Chondrocyte (in vitro differentiated cells): ENCODE results near the gene PBRM1. TPM values are rescaled to one million over a fixed set of nuclear protein-coding genes. Genes with fewer than 3 reads are reported as not detected.

Source experiments
- DNase-seq: peaks from one replicate; pipeline ENCODE4 v3.0.0; 2021; ENCODE audit warnings: mixed read lengths, low spot score
- H3K27ac Mint-ChIP-seq: one replicate; pipeline ENCODE4 v1.8.0; 2021; ENCODE audit warnings: mild to moderate bottlenecking, moderate library complexity, mixed read lengths; ENCODE audit not compliant: unreplicated experiment
- H3K27me3 Mint-ChIP-seq: 2 replicates; pipeline ENCODE4 v1.8.0; 2021; ENCODE audit warnings: low read depth, mixed read lengths
- H3K36me3 Mint-ChIP-seq: 2 replicates; pipeline ENCODE4 v1.8.0; 2021; ENCODE audit warnings: low read depth, mixed read lengths
- H3K4me1 Mint-ChIP-seq: 2 replicates; pipeline ENCODE4 v1.8.0; 2021; ENCODE audit warnings: low read depth, mild to moderate bottlenecking, mixed read lengths
- H3K4me3 Mint-ChIP-seq: one replicate; pipeline ENCODE4 v1.8.0; 2021; ENCODE audit warnings: mild to moderate bottlenecking, moderate library complexity, mixed read lengths; ENCODE audit not compliant: unreplicated experiment
- H3K9me3 Mint-ChIP-seq: 2 replicates; pipeline ENCODE4 v1.8.0; 2021; ENCODE audit warnings: low read depth, mixed read lengths
- total RNA-seq: library from RNA; stranded (reverse); gene quantifications from 3 replicates; pipeline ENCODE4 v1.2.1, GENCODE V29; 2021
- TF ChIP-seq, protein P1 (sequence below): fragments of 200-600 bp; sonication (generic); IDR thresholded peaks from 2 replicates; pipeline ENCODE4 v1.5.0; 2021; ENCODE audit warnings: antibody characterized with exemption, mild to moderate bottlenecking, moderate library complexity

The PBRM1 gene
- total RNA-seq, 1 donor from 2014 or later = 69.0 TPM

DNA sequence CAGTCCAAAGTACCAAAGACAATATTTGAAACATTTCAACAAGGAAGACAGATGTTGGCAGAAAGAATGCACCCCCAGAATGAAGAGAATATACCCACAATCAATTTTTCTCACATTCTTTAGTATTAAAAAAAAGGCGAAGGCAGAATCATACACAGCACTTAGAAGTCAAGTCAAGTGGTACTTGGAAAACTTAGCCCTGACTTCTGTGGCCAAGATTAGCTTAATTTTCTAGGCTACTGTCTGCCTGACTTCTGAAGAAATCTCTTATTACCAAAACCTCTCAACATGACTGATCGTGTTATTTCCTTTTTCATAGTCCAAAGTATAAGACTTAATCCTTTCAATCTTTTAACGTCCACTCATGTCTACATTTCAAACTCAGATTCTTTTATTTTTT is 60.7 kb downstream of the PBRM1 start:
- peaks cover 32% of the 10 kb centered on the region for H3K36me3 Mint-ChIP-seq

DNA sequence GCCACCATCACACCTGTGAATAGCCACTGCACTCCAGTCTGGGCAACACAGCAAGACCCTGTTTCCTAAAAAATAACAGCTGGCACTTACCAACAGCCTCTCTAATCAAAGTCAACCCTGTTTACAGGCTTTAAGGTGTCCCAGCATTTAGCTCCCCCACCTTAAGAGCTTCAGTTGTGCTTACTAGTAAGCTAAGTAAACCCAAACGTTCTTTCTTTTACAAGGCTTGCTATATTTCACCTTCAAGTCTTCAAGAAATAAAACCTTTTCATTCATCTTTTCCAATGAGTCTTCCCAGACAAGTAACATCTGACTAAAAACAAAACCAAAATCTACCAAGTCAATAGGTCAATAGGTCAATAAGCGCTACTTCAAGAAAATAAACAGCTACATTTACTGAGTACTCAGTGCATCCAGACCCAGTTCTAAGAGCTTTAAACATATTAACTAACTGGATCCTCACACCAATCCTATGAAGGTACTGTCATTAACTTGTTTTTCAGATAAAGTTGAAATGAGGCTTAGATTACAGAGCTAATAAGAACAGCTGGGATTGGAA is 62.4 kb downstream of the PBRM1 start:
- peaks cover 32% of the 10 kb centered on the region for H3K36me3 Mint-ChIP-seq
- DNase-seq = no peak
- no peaks in the 10 kb centered on the region for H3K9me3 Mint-ChIP-seq
- H3K4me3 Mint-ChIP-seq = no peak overlapping the region
- no peaks in the 10 kb centered on the region for H3K4me1 Mint-ChIP-seq
- H3K27me3 Mint-ChIP-seq = no peaks in the 10 kb centered on the region
- no peak overlapping the region for H3K27ac Mint-ChIP-seq
- TF ChIP-seq, protein P1, sequence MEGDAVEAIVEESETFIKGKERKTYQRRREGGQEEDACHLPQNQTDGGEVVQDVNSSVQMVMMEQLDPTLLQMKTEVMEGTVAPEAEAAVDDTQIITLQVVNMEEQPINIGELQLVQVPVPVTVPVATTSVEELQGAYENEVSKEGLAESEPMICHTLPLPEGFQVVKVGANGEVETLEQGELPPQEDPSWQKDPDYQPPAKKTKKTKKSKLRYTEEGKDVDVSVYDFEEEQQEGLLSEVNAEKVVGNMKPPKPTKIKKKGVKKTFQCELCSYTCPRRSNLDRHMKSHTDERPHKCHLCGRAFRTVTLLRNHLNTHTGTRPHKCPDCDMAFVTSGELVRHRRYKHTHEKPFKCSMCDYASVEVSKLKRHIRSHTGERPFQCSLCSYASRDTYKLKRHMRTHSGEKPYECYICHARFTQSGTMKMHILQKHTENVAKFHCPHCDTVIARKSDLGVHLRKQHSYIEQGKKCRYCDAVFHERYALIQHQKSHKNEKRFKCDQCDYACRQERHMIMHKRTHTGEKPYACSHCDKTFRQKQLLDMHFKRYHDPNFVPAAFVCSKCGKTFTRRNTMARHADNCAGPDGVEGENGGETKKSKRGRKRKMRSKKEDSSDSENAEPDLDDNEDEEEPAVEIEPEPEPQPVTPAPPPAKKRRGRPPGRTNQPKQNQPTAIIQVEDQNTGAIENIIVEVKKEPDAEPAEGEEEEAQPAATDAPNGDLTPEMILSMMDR = no peak

More for the DNA sequence above, 60.7 kb downstream of the PBRM1 start:
- Mint-ChIP-seq H3K27me3 (no peaks in the 10 kb centered on the region), H3K4me3 (no peak overlapping the region), H3K4me1 (no peaks in the 10 kb centered on the region), H3K27ac (no peak overlapping the region), H3K9me3 (no peaks in the 10 kb centered on the region)
- DNase-seq = no peak
- TF ChIP-seq, protein P1 = no peak

DNA sequence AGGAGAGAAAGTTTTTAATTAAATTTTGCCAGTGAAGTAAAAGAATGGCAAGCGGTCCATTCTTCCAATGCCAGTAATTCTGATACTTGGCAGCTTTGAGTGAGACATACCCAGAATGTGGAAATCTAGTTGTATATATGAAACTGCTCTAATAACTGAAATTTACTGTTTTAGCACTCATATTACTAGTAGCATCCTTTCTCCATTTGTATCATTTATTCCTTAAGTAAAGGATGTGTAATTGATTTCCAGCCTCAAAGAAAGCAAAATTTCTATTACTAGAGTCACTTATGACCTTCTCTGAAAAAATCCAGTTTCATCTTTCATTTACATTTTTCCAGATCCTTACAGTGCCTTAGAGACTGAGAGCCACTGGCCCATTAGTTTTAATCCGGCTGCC is 65.1 kb downstream of the PBRM1 start:
- Mint-ChIP-seq H3K9me3 (no peaks in the 10 kb centered on the region), H3K4me1 (no peaks in the 10 kb centered on the region), H3K27ac (no peak overlapping the region), H3K36me3 (peaks cover 34% of the 10 kb centered on the region), H3K4me3 (no peak overlapping the region), H3K27me3 (no peaks in the 10 kb centered on the region)
- TF ChIP-seq, protein P1 = no peak
- no peak for DNase-seq

DNA sequence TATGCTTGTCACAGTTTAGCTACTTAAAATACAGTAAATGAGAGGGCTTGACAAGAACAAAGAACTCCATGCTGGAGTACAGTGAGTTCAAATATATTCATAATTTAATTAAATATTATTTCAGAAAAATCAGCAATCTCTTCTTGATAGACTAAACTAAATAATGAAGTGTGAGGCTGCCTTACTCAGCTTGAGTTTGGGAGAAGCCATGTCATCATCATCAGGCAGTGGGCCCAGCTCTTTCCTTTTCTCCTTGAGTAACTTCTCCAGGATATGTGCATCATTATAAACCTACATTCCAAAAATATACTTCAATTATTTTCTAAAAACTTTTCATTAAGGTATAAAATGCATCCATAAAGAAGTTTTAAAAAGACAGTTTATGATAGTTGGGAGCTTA is 70.5 kb downstream of the PBRM1 start:
- Mint-ChIP-seq H3K9me3 (no peaks in the 10 kb centered on the region), H3K27ac (no peak overlapping the region), H3K4me3 (no peak overlapping the region), H3K27me3 (no peaks in the 10 kb centered on the region), H3K36me3 (peaks cover 31% of the 10 kb centered on the region), H3K4me1 (no peaks in the 10 kb centered on the region)
- TF ChIP-seq, protein P1 = no peak
- no peak for DNase-seq

DNA sequence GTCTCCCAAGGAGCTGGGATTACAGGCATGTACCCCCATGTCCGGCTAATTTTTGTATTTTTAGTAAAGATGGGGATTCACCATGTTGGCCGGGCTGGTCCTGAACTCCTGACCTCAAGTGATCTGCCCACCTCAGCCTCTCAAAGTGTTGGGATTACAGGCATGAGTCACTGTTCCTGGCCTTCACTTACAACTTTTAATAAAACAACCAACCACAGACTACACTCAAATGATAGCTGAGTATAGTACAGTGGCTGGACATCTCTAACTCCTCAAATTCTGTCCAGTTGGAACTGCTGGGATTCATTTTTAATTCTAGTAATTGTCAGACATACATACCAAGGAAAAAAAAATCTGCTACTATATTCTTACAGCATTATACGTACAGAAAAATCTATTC is 71.0 kb downstream of the PBRM1 start:
- H3K27me3 Mint-ChIP-seq = no peaks in the 10 kb centered on the region
- H3K36me3 Mint-ChIP-seq = peaks cover 28% of the 10 kb centered on the region
- no peak overlapping the region for H3K4me3 Mint-ChIP-seq
- no peaks in the 10 kb centered on the region for H3K4me1 Mint-ChIP-seq
- H3K9me3 Mint-ChIP-seq = no peaks in the 10 kb centered on the region
- DNase-seq = no peak
- TF ChIP-seq, protein P1 = no peak
- H3K27ac Mint-ChIP-seq = no peak overlapping the region
